HepG2 (cell line): ENCODE results near the gene KCTD13. TPM values are rescaled to one million over a fixed set of nuclear protein-coding genes. Genes with fewer than 3 reads are reported as not detected.

Experiments used
- ARHGAP35 ChIP-seq: sonication (generic); formaldehyde crosslinking; IDR thresholded peaks from 2 replicates; pipeline ENCODE4 v1.9.0; 2022; ENCODE audit warnings: mild to moderate bottlenecking, inconsistent platforms, moderate library complexity, missing genetic modification reagents, borderline replicate concordance
- ARID5B ChIP-seq: IDR thresholded peaks from 2 replicates; pipeline ENCODE4 v1.4.0; 2020; ENCODE audit warnings: mild to moderate bottlenecking, missing genetic modification reagents
- BRD4 ChIP-seq: sonication (generic); formaldehyde crosslinking; IDR thresholded peaks from 2 replicates; pipeline ENCODE4 v1.4.0; 2020; ENCODE audit warnings: missing genetic modification reagents
- CHD2 ChIP-seq: IDR thresholded peaks from 2 replicates; pipeline ENCODE4 v1.6.1; 2011; ENCODE audit warnings: low read depth, low read length, improper control_type of control experiment
- GABPB1 ChIP-seq: IDR thresholded peaks from 2 replicates; pipeline ENCODE4 v1.6.1; 2016; ENCODE audit warnings: mild to moderate bottlenecking, missing genetic modification reagents, moderate library complexity, missing compliant biosample characterization
- HBP1 ChIP-seq: IDR thresholded peaks from 2 replicates; pipeline ENCODE4 v1.6.1; 2016; ENCODE audit warnings: low read depth, control low read depth
- HNRNPLL ChIP-seq: fragments of 200-400 bp; formaldehyde crosslinking; IDR thresholded peaks from 2 replicates; pipeline ENCODE4 v1.6.1; 2017; ENCODE audit warnings: mild to moderate bottlenecking, low read depth, low read length; ENCODE audit not compliant: poor library complexity, severe bottlenecking
- HOXA7 ChIP-seq: sonication (generic); formaldehyde crosslinking; IDR thresholded peaks from 2 replicates; pipeline ENCODE4 v1.8.1; 2022; ENCODE audit warnings: mild to moderate bottlenecking, missing genetic modification reagents, moderate library complexity
- JARID2 ChIP-seq: sonication (generic); formaldehyde crosslinking; IDR thresholded peaks from 2 replicates; pipeline ENCODE4 v1.8.1; 2023; ENCODE audit warnings: missing genetic modification reagents, inconsistent platforms; ENCODE audit not compliant: insufficient replicate concordance
- KLF12 ChIP-seq: sonication (generic); formaldehyde crosslinking; IDR thresholded peaks from 2 replicates; pipeline ENCODE4 v1.4.0; 2020; ENCODE audit warnings: missing genetic modification reagents, borderline replicate concordance
- MED1 ChIP-seq: sonication (generic); formaldehyde crosslinking; IDR thresholded peaks from 2 replicates; pipeline ENCODE4 v1.4.0; 2020; ENCODE audit warnings: missing genetic modification reagents
- MTF2 ChIP-seq: sonication (generic); formaldehyde crosslinking; IDR thresholded peaks from 2 replicates; pipeline ENCODE4 v1.5.0; 2020; ENCODE audit warnings: missing genetic modification reagents, borderline replicate concordance
- RBM22 ChIP-seq: fragments of 200-400 bp; formaldehyde crosslinking; optimal IDR thresholded peaks from 2 replicates; pipeline ENCODE3; 2017; ENCODE audit warnings: mild to moderate bottlenecking, low read length, moderate library complexity
- TFAP4 ChIP-seq: sonication (generic); IDR thresholded peaks from 2 replicates; pipeline ENCODE4 v1.6.1; 2016; ENCODE audit warnings: low read depth, borderline replicate concordance
- THYN1 ChIP-seq: sonication (generic); formaldehyde crosslinking; IDR thresholded peaks from 2 replicates; pipeline ENCODE4 v1.8.1; 2023; ENCODE audit warnings: low read depth, mild to moderate bottlenecking, moderate library complexity, missing genetic modification reagents, borderline replicate concordance
- ZFP36L1 ChIP-seq: sonication (generic); formaldehyde crosslinking; IDR thresholded peaks from 2 replicates; pipeline ENCODE4 v1.8.0; 2022; ENCODE audit warnings: mild to moderate bottlenecking, missing genetic modification reagents, moderate library complexity
- ZFP91 ChIP-seq: sonication (generic); formaldehyde crosslinking; IDR thresholded peaks from 2 replicates; pipeline ENCODE4 v1.9.0; 2022; ENCODE audit warnings: missing genetic modification reagents, mild to moderate bottlenecking, borderline replicate concordance
- ZNF292 ChIP-seq: sonication (generic); formaldehyde crosslinking; IDR thresholded peaks from 2 replicates; pipeline ENCODE4 v1.8.1; 2022; ENCODE audit warnings: mild to moderate bottlenecking, low read depth, missing genetic modification reagents, borderline replicate concordance
- ZNF691 ChIP-seq: sonication (generic); formaldehyde crosslinking; IDR thresholded peaks from 2 replicates; pipeline ENCODE4 v1.4.0; 2020; ENCODE audit warnings: missing genetic modification reagents, low read depth, mild to moderate bottlenecking, borderline replicate concordance
- polyA plus RNA-seq, 8 experiments: library from polyadenylated mRNA; depleted of rRNA in 3 of 8; stranded (reverse) in 7 of 8; unstranded in 1 of 8; fragments of >200 nt; fragmentation: Illumina TruSeq in 4 of 8; extraction: Trizol in 4 of 8; gene quantifications; 2 replicates each; pipeline versions ENCODE4 v1.2.1 to v1.2.3, GENCODE V29; 2011 to 2016; ENCODE audit warnings: low read depth in 4 of 8, missing spikeins in 1 of 8, mixed read lengths in 1 of 8; ENCODE audit not compliant: insufficient read depth in 1 of 8
- total RNA-seq, 5 experiments: library from RNA; depleted of rRNA; stranded (reverse); fragments of >200 nt; fragmentation: Illumina TruSeq; extraction: Trizol; gene quantifications; 2 replicates each; pipeline ENCODE4 v1.2.3, GENCODE V29; 2016; ENCODE audit warnings: low read depth in 1 of 5

KCTD13 gene
- total and polyA plus RNA-seq, 2 of the 13 experiments (the other 11 are each of a cell fraction or from before 2014, with no cell fraction given) = 6.3 to 14.7 TPM

GRCh38 chr16:29973384-29974246 lies 47.6 kb upstream of the KCTD13 start, which contains the start of gene TAOK2 (continued):
- TF ChIP-seq TFAP4 (no peak), THYN1 (CRISPR knock-in tag) (no peak), KLF12 (CRISPR knock-in tag) (peak; percentile 96), JARID2 (CRISPR knock-in tag) (no peak), HBP1 (CRISPR knock-in tag) (0 out of 2 replicates have a peak, but pooled peaks have one; percentile 34), CHD2 (0 out of 2 replicates have a peak, but pooled peaks have one; percentile 6), MTF2 (CRISPR knock-in tag) (peak; percentile 93; the same call in 1 of the 2 replicates), RBM22 (peak; percentile 81), ARID5B (CRISPR knock-in tag) (peak; percentile 40; the same call in 1 of the 2 replicates), MED1 (CRISPR knock-in tag) (peak; percentile 80), GABPB1 (peak; percentile 86), ZNF691 (CRISPR knock-in tag) (peak; percentile 90; the same call in 1 of the 2 replicates), BRD4 (CRISPR knock-in tag) (no peak), ARHGAP35 (CRISPR knock-in tag) (peak; percentile 45), HNRNPLL (peak; percentile 66), ZFP36L1 (peak; percentile 95), HOXA7 (CRISPR knock-in tag) (no peak), ZNF292 (CRISPR knock-in tag) (no peak), ZFP91 (CRISPR knock-in tag) (peak; percentile 93)
